ELR (cell line): ENCODE results near the gene CCT2.

ENCODE experiments used
- DNase-seq: peaks from one replicate; pipeline ENCODE4 v3.0.0-alpha.2; 2015; ENCODE audit warnings: low read depth

CCT2 gene

GRCh38 chr12:69642531-69642930 lies 57.3 kb downstream of the CCT2 start:
- DNase-seq: no peak

DNA sequence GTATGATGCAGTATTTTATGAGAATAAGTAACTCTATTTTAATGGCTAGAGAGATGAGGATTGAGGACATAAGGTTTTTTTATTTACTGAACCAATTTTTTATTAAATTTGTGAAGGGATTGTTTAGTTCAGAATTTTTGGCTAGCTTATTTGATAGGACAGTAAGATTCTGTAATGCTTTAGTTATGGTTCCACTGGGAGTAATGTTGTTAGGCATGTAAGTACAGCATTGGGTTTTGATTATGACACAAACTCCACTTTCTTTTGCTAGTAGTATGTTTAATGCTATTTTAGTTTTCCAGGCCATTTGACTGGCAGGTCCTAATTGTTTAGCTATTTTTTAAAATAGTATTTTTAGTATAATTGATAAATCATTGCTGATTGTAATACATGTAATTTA lies 59.3 kb downstream of the CCT2 start:
- no peak for DNase-seq

GRCh38 chr12:69645031-69645430 lies 59.8 kb downstream of the CCT2 start:
- peak; percentile 28 for DNase-seq

DNA sequence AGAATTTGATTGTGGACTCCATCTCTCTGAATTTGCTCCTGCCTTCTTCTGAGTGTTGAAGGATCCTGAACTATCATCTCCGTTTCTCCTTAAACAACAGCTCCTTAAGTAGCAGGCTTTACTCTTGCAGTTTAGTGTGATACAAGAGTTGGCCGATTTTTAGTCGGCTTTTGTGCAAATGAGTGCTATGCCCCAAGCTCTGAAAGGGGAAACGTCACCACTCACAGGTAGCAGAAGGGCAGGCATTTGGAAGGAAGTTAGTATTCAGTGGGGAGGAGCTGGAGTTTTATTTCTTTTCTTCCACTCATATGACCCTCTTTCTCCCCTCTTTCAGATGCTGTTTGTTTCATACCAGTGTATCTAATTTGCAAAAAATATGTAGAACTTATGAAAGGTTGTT lies 61.9 kb downstream of the CCT2 start:
- DNase-seq: no peak

DNA sequence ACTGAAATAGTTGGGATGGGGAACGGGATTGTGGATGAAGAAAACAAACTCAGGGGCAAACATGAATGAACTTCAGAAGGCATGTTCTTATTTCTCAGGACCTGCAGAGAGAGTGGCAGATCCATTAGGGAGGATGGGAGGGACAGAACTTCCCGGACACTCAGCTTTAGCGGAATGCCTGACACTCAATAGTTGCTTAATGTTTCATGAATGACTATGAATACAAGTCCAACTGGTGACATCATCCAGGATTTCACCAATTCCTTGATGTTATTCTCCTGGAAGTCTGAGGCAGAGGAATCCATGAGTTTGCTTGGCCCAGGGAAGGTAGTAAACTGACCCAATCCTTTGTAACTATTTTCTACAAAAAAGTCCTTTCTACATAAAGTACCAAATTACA lies 63.2 kb downstream of the CCT2 start:
- peak; percentile 95 for DNase-seq

GRCh38 chr12:69649529-69649928 lies 64.3 kb downstream of the CCT2 start:
- DNase-seq: peak; percentile 2
